ENCODE data around the gene PHETA1.

- no peak for TF ChIP-seq POLR2A (IDR thresholded peaks at IDR 0.05; ENCODE audit: low read depth, low read length)
- TF ChIP-seq TAF1 (IDR thresholded peaks at IDR 0.05; ENCODE audit: borderline replicate concordance, low read depth, low read length) = no peak
Observed at GRCh38 chr12:111361073-111361716, 7.7 kb downstream of the PHETA1 start.
